GM23338 (cell line): ENCODE results near the gene SF1.

ENCODE experiments used
- EZH2 ChIP-seq: fragments of 200-600 bp; sonication (generic); IDR thresholded peaks from one replicate; pipeline ENCODE4 v1.8.0; 2017; ENCODE audit warnings: antibody characterized with exemption, mild to moderate bottlenecking, low read depth; ENCODE audit not compliant: unreplicated experiment
- EZH2phosphoT487 ChIP-seq: fragments of 200-600 bp; sonication (generic); IDR thresholded peaks from one replicate; pipeline ENCODE4 v1.8.1; 2018; ENCODE audit warnings: antibody characterized with exemption; ENCODE audit not compliant: unreplicated experiment
- NANOG ChIP-seq: IDR thresholded peaks from 2 replicates; pipeline ENCODE4 v1.6.1; 2016; ENCODE audit warnings: antibody characterized with exemption, borderline replicate concordance
- POLR2AphosphoS5 ChIP-seq: IDR thresholded peaks from 2 replicates; pipeline ENCODE4 v1.6.1; 2016; ENCODE audit warnings: antibody characterized with exemption, low read depth
- ZNF114 ChIP-seq: fragments of 250-450 bp; sonication (Bioruptor Pico); IDR thresholded peaks from 2 replicates; pipeline ENCODE4 v1.5.0; 2020; ENCODE audit warnings: mild to moderate bottlenecking, moderate library complexity
- TF ChIP-seq, protein P1 (sequence below), 2 experiments: fragments of 200-600 bp in 1 of 2; sonication (generic) in 1 of 2; conservative IDR thresholded peaks; 2 replicates each; pipeline versions ENCODE4 v1.5.1 to v1.6.1; 2016 to 2017; ENCODE audit warnings: antibody characterized with exemption in 2 of 2, low read depth in 2 of 2, mild to moderate bottlenecking in 2 of 2, moderate library complexity in 1 of 2
- TF ChIP-seq, protein P2 (sequence below): IDR thresholded peaks from 2 replicates; pipeline ENCODE4 v1.6.1; 2016; ENCODE audit warnings: antibody characterized with exemption
- TF ChIP-seq, protein P3 (sequence below): IDR thresholded peaks from one replicate; pipeline ENCODE4 v1.6.1; 2018; ENCODE audit warnings: antibody characterized with exemption; ENCODE audit not compliant: unreplicated experiment

DNA sequence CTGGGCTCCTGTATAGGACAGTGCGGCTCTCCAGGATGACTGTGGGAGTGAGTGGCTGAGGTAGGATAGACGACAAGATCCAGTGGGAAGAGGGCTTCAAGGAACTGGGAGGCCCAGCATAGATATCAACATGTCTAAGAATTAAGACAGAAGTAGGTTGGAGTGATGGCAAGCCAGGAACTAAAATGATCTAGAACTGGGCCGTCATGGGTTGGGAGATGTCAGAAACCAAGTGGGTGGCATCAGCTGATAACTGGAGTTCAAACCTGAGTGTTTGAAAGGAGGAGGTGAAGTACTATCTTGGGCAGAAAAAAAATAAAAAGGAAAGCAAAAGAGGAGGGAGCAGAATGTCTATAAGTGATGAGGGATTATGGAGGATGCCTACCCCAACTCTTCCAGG is 39.1 kb upstream of the SF1 start:
- TF ChIP-seq, protein P1, sequence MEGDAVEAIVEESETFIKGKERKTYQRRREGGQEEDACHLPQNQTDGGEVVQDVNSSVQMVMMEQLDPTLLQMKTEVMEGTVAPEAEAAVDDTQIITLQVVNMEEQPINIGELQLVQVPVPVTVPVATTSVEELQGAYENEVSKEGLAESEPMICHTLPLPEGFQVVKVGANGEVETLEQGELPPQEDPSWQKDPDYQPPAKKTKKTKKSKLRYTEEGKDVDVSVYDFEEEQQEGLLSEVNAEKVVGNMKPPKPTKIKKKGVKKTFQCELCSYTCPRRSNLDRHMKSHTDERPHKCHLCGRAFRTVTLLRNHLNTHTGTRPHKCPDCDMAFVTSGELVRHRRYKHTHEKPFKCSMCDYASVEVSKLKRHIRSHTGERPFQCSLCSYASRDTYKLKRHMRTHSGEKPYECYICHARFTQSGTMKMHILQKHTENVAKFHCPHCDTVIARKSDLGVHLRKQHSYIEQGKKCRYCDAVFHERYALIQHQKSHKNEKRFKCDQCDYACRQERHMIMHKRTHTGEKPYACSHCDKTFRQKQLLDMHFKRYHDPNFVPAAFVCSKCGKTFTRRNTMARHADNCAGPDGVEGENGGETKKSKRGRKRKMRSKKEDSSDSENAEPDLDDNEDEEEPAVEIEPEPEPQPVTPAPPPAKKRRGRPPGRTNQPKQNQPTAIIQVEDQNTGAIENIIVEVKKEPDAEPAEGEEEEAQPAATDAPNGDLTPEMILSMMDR (conservative IDR thresholded peaks at IDR 0.05; ENCODE audit: low read depth in 2 of 2), result no peak
- TF ChIP-seq POLR2AphosphoS5 (no peak), EZH2phosphoT487 (no peak), EZH2 (no peak), ZNF114 (CRISPR knock-in tag) (no peak), NANOG (no peak)
- TF ChIP-seq, protein P2, sequence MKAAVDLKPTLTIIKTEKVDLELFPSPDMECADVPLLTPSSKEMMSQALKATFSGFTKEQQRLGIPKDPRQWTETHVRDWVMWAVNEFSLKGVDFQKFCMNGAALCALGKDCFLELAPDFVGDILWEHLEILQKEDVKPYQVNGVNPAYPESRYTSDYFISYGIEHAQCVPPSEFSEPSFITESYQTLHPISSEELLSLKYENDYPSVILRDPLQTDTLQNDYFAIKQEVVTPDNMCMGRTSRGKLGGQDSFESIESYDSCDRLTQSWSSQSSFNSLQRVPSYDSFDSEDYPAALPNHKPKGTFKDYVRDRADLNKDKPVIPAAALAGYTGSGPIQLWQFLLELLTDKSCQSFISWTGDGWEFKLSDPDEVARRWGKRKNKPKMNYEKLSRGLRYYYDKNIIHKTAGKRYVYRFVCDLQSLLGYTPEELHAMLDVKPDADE, result no peak
- TF ChIP-seq, protein P3, sequence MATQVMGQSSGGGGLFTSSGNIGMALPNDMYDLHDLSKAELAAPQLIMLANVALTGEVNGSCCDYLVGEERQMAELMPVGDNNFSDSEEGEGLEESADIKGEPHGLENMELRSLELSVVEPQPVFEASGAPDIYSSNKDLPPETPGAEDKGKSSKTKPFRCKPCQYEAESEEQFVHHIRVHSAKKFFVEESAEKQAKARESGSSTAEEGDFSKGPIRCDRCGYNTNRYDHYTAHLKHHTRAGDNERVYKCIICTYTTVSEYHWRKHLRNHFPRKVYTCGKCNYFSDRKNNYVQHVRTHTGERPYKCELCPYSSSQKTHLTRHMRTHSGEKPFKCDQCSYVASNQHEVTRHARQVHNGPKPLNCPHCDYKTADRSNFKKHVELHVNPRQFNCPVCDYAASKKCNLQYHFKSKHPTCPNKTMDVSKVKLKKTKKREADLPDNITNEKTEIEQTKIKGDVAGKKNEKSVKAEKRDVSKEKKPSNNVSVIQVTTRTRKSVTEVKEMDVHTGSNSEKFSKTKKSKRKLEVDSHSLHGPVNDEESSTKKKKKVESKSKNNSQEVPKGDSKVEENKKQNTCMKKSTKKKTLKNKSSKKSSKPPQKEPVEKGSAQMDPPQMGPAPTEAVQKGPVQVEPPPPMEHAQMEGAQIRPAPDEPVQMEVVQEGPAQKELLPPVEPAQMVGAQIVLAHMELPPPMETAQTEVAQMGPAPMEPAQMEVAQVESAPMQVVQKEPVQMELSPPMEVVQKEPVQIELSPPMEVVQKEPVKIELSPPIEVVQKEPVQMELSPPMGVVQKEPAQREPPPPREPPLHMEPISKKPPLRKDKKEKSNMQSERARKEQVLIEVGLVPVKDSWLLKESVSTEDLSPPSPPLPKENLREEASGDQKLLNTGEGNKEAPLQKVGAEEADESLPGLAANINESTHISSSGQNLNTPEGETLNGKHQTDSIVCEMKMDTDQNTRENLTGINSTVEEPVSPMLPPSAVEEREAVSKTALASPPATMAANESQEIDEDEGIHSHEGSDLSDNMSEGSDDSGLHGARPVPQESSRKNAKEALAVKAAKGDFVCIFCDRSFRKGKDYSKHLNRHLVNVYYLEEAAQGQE, result no peak
